GM12875 (cell line): Measurements from ENCODE around the gene SLC17A5.
"Not testable (repeated sequence)": the region's sequence is repeated elsewhere in the genome, so short reads cannot be mapped to it uniquely, and the experiment has no call there.

Experiments
- H3K4me3 ChIP-seq: one replicate; pipeline ENCODE4 v1.5.1; 2011; ENCODE audit warnings: low read depth, low read length, control low read depth
- TF ChIP-seq, protein P1 (sequence below): IDR thresholded peaks from 2 replicates; pipeline ENCODE4 v1.5.1; 2011; ENCODE audit warnings: low read depth, mild to moderate bottlenecking, control low read depth, inconsistent platforms, low read length, moderate library complexity, borderline replicate concordance; ENCODE audit not compliant: insufficient read depth

SLC17A5 gene

DNA sequence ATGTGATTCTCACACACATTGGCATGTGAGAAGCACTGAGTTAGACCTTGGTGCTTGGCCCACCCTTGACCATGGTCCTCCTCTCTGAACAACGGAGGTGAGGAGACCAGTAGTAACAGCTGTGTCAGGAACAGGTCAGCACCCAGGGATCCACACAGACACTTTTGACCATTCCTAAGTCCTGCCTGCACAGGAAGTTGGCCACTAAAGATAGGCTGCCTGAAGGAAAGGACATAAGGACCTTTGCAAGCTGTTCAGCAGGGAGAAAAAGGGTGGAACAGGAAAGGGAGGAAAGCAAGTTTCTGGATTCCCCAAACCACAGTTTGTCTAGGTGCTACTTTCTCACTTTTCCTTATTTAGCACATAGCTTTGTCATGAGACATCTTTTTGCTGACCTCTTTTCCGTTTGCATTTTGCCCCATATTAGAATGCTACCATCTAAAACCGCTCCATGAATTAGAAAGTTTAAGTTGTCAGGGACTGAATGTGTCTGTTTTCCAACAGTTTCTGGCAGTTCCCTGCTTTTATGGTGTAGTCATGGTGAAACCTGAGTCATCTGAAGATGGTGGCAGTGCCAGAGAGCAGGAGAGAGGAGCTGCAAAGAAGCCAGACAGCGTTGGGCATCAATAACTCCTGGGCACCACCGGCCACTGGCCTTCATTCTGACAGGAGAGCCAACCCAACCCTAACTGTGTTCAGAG, 41.1 kb upstream of the SLC17A5 start:
- TF ChIP-seq, protein P1, sequence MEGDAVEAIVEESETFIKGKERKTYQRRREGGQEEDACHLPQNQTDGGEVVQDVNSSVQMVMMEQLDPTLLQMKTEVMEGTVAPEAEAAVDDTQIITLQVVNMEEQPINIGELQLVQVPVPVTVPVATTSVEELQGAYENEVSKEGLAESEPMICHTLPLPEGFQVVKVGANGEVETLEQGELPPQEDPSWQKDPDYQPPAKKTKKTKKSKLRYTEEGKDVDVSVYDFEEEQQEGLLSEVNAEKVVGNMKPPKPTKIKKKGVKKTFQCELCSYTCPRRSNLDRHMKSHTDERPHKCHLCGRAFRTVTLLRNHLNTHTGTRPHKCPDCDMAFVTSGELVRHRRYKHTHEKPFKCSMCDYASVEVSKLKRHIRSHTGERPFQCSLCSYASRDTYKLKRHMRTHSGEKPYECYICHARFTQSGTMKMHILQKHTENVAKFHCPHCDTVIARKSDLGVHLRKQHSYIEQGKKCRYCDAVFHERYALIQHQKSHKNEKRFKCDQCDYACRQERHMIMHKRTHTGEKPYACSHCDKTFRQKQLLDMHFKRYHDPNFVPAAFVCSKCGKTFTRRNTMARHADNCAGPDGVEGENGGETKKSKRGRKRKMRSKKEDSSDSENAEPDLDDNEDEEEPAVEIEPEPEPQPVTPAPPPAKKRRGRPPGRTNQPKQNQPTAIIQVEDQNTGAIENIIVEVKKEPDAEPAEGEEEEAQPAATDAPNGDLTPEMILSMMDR, result no peak
- H3K4me3 ChIP-seq, result no peak overlapping the region

DNA sequence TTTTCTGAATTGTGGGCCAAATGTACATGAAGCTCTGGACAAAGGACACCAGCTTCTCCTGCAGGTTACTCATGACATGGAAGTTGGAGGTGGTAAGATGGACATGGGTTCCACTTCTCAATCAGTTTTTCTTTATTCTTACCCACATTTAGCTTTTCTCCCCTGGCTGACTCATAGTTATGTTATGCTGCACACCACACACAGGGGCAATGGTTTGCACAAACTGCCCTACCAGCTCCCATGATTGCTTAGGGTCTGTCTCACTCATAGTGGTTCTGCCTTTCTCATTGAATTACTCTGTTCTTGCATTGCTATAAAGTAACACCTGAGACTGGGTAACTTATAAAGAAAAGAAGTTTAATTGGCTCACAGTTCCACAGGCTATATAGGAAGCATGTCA, 37.7 kb upstream of the SLC17A5 start:
- no peak overlapping the region for H3K4me3 ChIP-seq
- TF ChIP-seq, protein P1, result no peak

- H3K4me3 ChIP-seq, result no peak overlapping the region
- TF ChIP-seq, protein P1, result no peak
These were observed 36.3 kb upstream of the SLC17A5 start for GRCh38 chr6:73690056-73690455.

DNA sequence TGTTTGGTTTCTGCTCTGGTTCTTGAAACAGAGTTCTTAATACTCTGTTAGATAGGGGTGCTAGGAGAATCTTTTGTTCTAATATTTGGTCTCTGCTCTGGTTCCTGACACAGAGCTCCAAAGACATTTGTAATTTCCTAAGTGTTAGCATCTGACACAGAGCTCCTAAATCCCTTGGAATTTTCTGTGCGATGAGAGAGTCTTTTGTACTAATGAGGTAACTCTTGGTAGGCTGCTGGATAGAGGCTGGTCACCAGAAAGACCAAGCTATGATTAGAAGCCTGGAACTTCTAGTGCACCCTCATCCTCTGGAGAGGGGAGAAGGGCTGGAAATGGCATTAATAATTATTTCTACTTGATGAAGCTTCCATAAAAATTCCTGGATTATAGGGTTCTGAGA, 34.6 kb upstream of the SLC17A5 start:
- H3K4me3 ChIP-seq, result no peak overlapping the region
- TF ChIP-seq, protein P1, result no peak

GRCh38 chr6:73683574-73683973, 29.8 kb upstream of the SLC17A5 start:
- not testable (repeated sequence) for H3K4me3 ChIP-seq

- H3K4me3 ChIP-seq, result no peak overlapping the region
- TF ChIP-seq, protein P1, result no peak
These were observed 26.6 kb upstream of the SLC17A5 start for GRCh38 chr6:73680289-73680918.

- H3K4me3 ChIP-seq, result not testable (repeated sequence)
These were observed 26.1 kb upstream of the SLC17A5 start for GRCh38 chr6:73679846-73680245.

- TF ChIP-seq, protein P1, result no peak
- H3K4me3 ChIP-seq, result no peak overlapping the region
These were observed 25.2 kb upstream of the SLC17A5 start for GRCh38 chr6:73679009-73679408.
